MCF 10A (cell line): ENCODE measurements around the gene CHST15. TPM values are rescaled to one million over a fixed set of nuclear protein-coding genes. Genes with fewer than 3 reads are reported as not detected.

ENCODE experiments used
- BruUV-seq: library from RNA; stranded (reverse); fragments of 400-500 nt; replicated peaks from 2 replicates; lab custom pipeline; 2021; lab: Mats Ljungman, UMichigan
- CTCF ChIA-PET: fragments of 300-600 bp; sonication (Branson Sonifier 250); formaldehyde crosslinking; extraction: SDS; loops from one replicate; lab custom pipeline; 2021; ENCODE audit warnings: antibody characterized with exemption, inconsistent platforms; lab: Yijun Ruan, JAX
- POLR2A ChIA-PET: fragments of 300-600, 350-650 bp; sonication (Branson Sonifier 250); formaldehyde crosslinking; extraction: SDS; loops from one replicate; lab custom pipeline; 2020; ENCODE audit warnings: antibody characterized with exemption, inconsistent platforms; lab: Yijun Ruan, JAX
- DNase-seq: peaks from one replicate; pipeline ENCODE4 v3.0.0-alpha.2; 2018; ENCODE audit not compliant: unreplicated experiment
- H3K27ac Mint-ChIP-seq: one replicate; pipeline ENCODE4 v1.8.0; 2022; ENCODE audit warnings: mild to moderate bottlenecking, low read depth, mixed read lengths; ENCODE audit not compliant: unreplicated experiment
- H3K27me3 Mint-ChIP-seq: one replicate; pipeline ENCODE4 v1.8.0; 2022; ENCODE audit warnings: mixed read lengths; ENCODE audit not compliant: insufficient read depth, unreplicated experiment
- H3K36me3 Mint-ChIP-seq: one replicate; pipeline ENCODE4 v1.8.0; 2022; ENCODE audit warnings: mild to moderate bottlenecking, moderate library complexity, mixed read lengths; ENCODE audit not compliant: insufficient read depth, unreplicated experiment
- H3K4me1 Mint-ChIP-seq: one replicate; pipeline ENCODE4 v1.8.0; 2022; ENCODE audit warnings: mixed read lengths; ENCODE audit not compliant: insufficient read depth, unreplicated experiment
- H3K4me3 Mint-ChIP-seq: one replicate; pipeline ENCODE4 v1.8.0; 2022; ENCODE audit warnings: mild to moderate bottlenecking, moderate library complexity, mixed read lengths; ENCODE audit not compliant: unreplicated experiment
- H3K9me3 Mint-ChIP-seq: one replicate; pipeline ENCODE4 v1.8.0; 2022; ENCODE audit warnings: mixed read lengths; ENCODE audit not compliant: unreplicated experiment
- CTCF ChIP-seq: fragments of 200-600 bp; IDR thresholded peaks from one replicate; pipeline ENCODE4 v1.8.0; 2022; ENCODE audit warnings: antibody characterized with exemption, mild to moderate bottlenecking; ENCODE audit not compliant: unreplicated experiment
- intact Hi-C: fragments of 100-400 bp; cut with micrococcal nuclease; formaldehyde crosslinking; loops from 2 replicates; pipeline ENCODE4 v1.14.1; 2022
- total RNA-seq: library from RNA; stranded (reverse); gene quantifications from 2 replicates; pipeline ENCODE4 v1.2.3, GENCODE V29; 2022

The CHST15 gene
- total RNA-seq, 1 experiment from 2014 or later: 32.8 TPM

GRCh38 chr10:124105594-124105993 lies 12.2 kb upstream of the CHST15 start:
- ChIA-PET POLR2A (interaction anchor here (0.5 to 6.9 kb wide), 23 partner anchors 9 to 314 kb away, joined by 3 to 96 read pairs (median 4); partner anchors contain the start of gene CHST15), CTCF (interaction anchor here (0.7 to 5.0 kb wide), 7 partner anchors 13 to 1256 kb away, joined by 3 to 28 read pairs (median 5); partner anchors contain the start of gene CHST15)
- H3K27me3 Mint-ChIP-seq: no peaks in the 10 kb centered on the region
- no peaks in the 10 kb centered on the region for H3K36me3 Mint-ChIP-seq
- intact Hi-C loops: loop anchor here (5.0 kb wide), 1 partner anchor 108 kb away; no protein-coding TSS in a partner anchor
- H3K4me3 Mint-ChIP-seq: peak overlapping the region; percentile 70
- no peak for TF ChIP-seq CTCF
- no peaks in the 10 kb centered on the region for H3K9me3 Mint-ChIP-seq
- H3K27ac Mint-ChIP-seq: peak overlapping the region; percentile 99
- peaks cover 40% of the 10 kb centered on the region for H3K4me1 Mint-ChIP-seq
- DNase-seq: peak; percentile 69
- no TSS peak for BruUV-seq

GRCh38 chr10:124105045-124105444 lies 11.6 kb upstream of the CHST15 start:
- H3K27me3 Mint-ChIP-seq: no peaks in the 10 kb centered on the region
- CTCF ChIA-PET: interaction anchor here (0.7 to 5.0 kb wide), 4 partner anchors 48 to 1255 kb away, joined by 3 to 28 read pairs (median 4); no protein-coding TSS in a partner anchor
- H3K9me3 Mint-ChIP-seq: no peaks in the 10 kb centered on the region
- intact Hi-C loops: loop anchor here (5.0 kb wide), 1 partner anchor 108 kb away; no protein-coding TSS in a partner anchor
- H3K4me3 Mint-ChIP-seq: peak overlapping the region; percentile 70
- POLR2A ChIA-PET: interaction anchor here (0.7 to 6.9 kb wide), 16 partner anchors 10 to 313 kb away, joined by 3 to 96 read pairs (median 7); partner anchors contain the start of gene CHST15
- DNase-seq: no peak
- H3K4me1 Mint-ChIP-seq: peaks cover 40% of the 10 kb centered on the region
- no peak for TF ChIP-seq CTCF
- no peaks in the 10 kb centered on the region for H3K36me3 Mint-ChIP-seq
- no TSS peak for BruUV-seq
- H3K27ac Mint-ChIP-seq: peak overlapping the region; percentile 99

GRCh38 chr10:124104011-124104627 lies 10.7 kb upstream of the CHST15 start:
- POLR2A ChIA-PET: interaction anchor here (2.2 to 6.9 kb wide), 3 partner anchors 10 to 275 kb away, joined by 8 to 96 read pairs (median 24); partner anchors contain the start of gene CHST15
- H3K4me1 Mint-ChIP-seq: peaks cover 40% of the 10 kb centered on the region

More at GRCh38 chr10:124104011-124104627, 10.7 kb upstream of the CHST15 start:
- Mint-ChIP-seq H3K36me3 (no peaks in the 10 kb centered on the region), H3K4me3 (no peak overlapping the region), H3K9me3 (no peaks in the 10 kb centered on the region), H3K27ac (peak overlapping the region; percentile 99), H3K27me3 (no peaks in the 10 kb centered on the region)
- no TSS peak for BruUV-seq
- CTCF ChIA-PET: interaction anchor here (0.6 to 5.0 kb wide), 4 partner anchors 108 to 130 kb away, joined by 3 to 28 read pairs (median 3); no protein-coding TSS in a partner anchor
- intact Hi-C loops: no loop called here
- no peak for DNase-seq
- TF ChIP-seq CTCF: no peak
